Upper lobe of left lung (tissue), 4 donors: ENCODE data around the gene VPS8.

Experiments used
- CTCF ChIP-seq, 6 experiments: fragments of 450-650 bp in 4 of 6; fragments of 200-600 bp in 2 of 6; sonication (generic) in 2 of 6; IDR thresholded peaks; one replicate each; pipeline ENCODE4 v1.5.1; 2016 to 2019; ENCODE audit warnings: antibody characterized with exemption in 6 of 6
- POLR2A ChIP-seq, 4 donors: fragments of 450-650 bp; IDR thresholded peaks; one replicate each; pipeline ENCODE4 v1.5.1; 2016 to 2017; ENCODE audit warnings: antibody characterized with exemption in 4 of 4, mild to moderate bottlenecking in 2 of 4

- TF ChIP-seq POLR2A (IDR thresholded peaks at IDR 0.05) (no peak), CTCF (IDR thresholded peaks at IDR 0.05) (no peak)
Measured at GRCh38 chr3:184857099-184857498, 45.1 kb downstream of the VPS8 start.
